Measurements from ENCODE around the gene GSTO2. TPM values are rescaled to one million over a fixed set of nuclear protein-coding genes. Genes with fewer than 3 reads are reported as not detected.

Gene GSTO2
- total and polyA plus RNA-seq, 2 donors = 3.4 to 6.5 TPM

DNA sequence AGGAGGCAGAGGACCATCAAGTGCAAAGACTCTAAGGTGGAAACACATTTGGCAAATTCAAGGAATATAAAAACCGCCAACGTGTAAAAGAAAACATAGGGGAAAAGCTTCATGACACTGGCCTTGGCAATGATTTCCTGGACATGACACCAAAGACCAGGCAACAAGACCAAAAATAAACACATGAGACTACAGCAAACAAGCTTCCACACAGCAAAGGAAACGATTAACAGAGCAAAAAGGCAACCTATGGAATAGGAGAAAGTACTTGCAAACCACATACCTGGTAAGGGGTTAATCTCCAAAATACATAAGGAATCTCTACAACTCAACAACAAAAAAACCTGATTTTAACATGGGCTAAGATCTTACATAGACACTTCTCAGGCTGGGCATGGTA lies 10.8 kb upstream of the GSTO2 start:
- Histone ChIP-seq H3K27ac (ENCODE audit: low read depth) (no peak overlapping the region), H3K4me1 (ENCODE audit: insufficient read depth) (peaks cover 2% of the 10 kb centered on the region), H3K4me3 (ENCODE audit: low read depth, low read length) (no peak overlapping the region), H3K36me3 (ENCODE audit: insufficient read depth) (no peaks in the 10 kb centered on the region)
- WGBS = 82% methylated on average over 3 of the region's 3 CpGs
- no peak for DNase-seq (ENCODE audit: extremely low spot score)

DNA sequence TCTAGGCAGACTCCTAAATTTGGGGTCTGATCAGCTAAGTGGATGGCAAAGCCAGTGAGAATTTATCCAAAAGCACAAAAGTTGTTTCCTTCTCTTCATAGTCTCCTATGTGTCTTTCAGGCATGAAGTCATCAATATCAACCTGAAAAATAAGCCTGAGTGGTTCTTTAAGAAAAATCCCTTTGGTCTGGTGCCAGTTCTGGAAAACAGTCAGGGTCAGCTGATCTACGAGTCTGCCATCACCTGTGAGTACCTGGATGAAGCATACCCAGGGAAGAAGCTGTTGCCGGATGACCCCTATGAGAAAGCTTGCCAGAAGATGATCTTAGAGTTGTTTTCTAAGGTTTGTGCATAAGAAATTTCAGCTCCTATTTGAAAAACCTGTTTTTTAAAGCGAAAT lies 9.5 kb upstream of the GSTO2 start:
- 88% methylated on average over 3 of the region's 3 CpGs for WGBS
- no peak for DNase-seq (ENCODE audit: extremely low spot score)
- H3K27ac ChIP-seq (ENCODE audit: low read depth) = peak overlapping the region; percentile 27
- no peaks in the 10 kb centered on the region for H3K36me3 ChIP-seq (ENCODE audit: insufficient read depth)
- H3K4me3 ChIP-seq (ENCODE audit: low read depth, low read length) = no peak overlapping the region
- peaks cover 2% of the 10 kb centered on the region for H3K4me1 ChIP-seq (ENCODE audit: insufficient read depth)

DNA sequence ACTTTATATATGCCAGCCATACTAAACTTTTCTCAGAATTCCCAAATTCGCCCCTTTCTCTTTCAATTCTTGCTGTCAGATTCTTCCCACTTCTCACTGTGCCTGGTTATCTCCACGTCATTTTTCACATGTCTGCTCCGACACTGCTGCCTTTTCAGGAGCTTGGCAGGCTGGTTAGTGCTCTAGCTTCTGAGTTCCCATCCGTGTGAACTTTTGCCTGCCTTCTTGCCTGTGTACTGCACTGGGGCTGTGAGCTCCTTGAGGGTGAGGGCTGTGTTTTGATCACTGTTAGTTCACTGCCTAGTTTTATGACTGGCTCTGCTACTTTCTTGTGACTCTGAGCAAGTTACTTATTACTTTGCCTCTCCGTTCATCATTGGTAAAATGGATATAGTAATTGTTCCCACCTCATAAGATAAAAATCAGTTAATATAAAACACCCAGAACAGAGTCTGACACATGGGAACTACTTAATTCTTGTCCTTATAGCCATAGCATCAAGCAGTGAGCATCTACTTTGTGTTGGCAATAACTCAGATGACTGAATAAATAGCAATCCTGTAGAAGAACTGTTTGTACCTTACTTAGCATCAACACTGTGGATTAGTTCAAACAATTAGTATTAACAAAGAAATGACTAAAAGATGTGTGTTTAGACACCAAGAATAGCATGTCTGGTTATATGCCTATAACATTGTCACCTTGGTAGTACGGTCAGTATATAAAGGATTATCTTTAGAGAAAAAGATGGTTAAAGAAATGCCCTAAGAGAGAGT lies 8.8 kb upstream of the GSTO2 start:
- Histone ChIP-seq H3K4me3 (ENCODE audit: low read depth, low read length) (no peak overlapping the region), H3K36me3 (ENCODE audit: insufficient read depth) (no peaks in the 10 kb centered on the region), H3K4me1 (ENCODE audit: insufficient read depth) (peaks cover 2% of the 10 kb centered on the region), H3K27ac (ENCODE audit: low read depth) (peak overlapping the region; percentile 0)
- no peak for DNase-seq (ENCODE audit: extremely low spot score)
- 78% methylated on average over 6 of the region's 6 CpGs for WGBS

DNA sequence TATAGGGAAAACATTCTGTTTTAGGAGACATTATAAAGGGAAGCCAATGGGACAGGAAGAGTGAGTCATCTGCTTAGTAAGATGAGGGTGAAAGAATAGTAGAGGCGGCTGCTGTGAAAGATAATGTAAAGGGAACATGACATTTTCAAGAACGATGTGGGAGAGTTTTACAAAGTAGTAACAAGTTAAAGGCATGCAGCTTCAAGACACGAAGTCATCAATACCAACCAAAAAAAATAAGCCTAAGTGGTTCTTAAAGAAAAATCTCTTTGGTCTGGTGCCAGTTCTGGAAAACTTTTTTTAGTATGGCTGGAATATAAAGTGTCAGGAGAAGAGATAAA lies 8.2 kb upstream of the GSTO2 start:
- Histone ChIP-seq H3K27ac (ENCODE audit: low read depth) (no peak overlapping the region), H3K4me1 (ENCODE audit: insufficient read depth) (peaks cover 2% of the 10 kb centered on the region), H3K4me3 (ENCODE audit: low read depth, low read length) (no peak overlapping the region), H3K36me3 (ENCODE audit: insufficient read depth) (no peaks in the 10 kb centered on the region)
- no peak for DNase-seq (ENCODE audit: extremely low spot score)
- 37% methylated on average over 3 of the region's 3 CpGs for WGBS

DNA sequence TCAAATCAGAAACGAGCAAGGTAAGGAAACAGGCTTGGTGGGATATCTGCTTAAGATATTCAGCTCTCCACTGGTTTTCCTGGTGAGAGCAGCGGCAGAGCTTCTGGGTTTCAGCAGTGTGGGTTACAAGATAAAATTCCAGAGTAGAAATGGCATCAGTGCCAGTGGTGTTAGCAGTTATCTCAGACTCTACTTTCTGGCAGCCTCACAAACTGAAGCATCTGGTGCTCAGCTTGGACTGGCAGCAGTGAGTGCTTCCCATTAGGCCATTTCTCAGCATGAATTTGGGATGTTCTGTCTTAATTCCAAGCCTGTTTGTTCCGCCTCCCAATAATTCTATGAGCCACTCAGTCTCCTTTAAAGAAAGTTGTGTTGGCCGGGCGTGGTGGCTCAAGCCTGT lies 6.9 kb upstream of the GSTO2 start:
- WGBS = 88% methylated on average over 5 of the region's 5 CpGs
- Histone ChIP-seq H3K4me1 (ENCODE audit: insufficient read depth) (peaks cover 2% of the 10 kb centered on the region), H3K4me3 (ENCODE audit: low read depth, low read length) (no peak overlapping the region), H3K36me3 (ENCODE audit: insufficient read depth) (peaks cover 5% of the 10 kb centered on the region), H3K27ac (ENCODE audit: low read depth) (no peak overlapping the region)
- DNase-seq (ENCODE audit: extremely low spot score) = no peak

DNA sequence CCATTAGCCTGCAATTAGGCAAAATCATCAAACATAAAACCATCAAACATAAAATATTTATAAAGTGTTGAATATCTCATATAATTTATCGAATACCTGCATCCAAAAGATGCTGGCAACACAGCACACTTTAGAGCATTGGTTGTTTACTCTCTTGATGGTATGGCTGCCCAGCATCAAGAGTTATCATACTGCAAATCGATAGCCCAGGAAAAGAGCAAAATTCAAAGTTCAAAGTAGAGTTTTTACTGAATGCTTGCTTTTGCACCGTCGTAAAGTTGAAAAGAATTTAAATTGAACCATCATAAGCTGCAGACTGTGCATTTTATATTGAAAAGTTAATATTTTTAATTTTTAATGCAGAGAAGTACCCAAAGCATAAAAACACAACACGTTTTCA lies 4.2 kb upstream of the GSTO2 start:
- no peak overlapping the region for H3K27ac ChIP-seq (ENCODE audit: low read depth)
- no peak for DNase-seq (ENCODE audit: extremely low spot score)
- peaks cover 2% of the 10 kb centered on the region for H3K4me1 ChIP-seq (ENCODE audit: insufficient read depth)
- peaks cover 5% of the 10 kb centered on the region for H3K36me3 ChIP-seq (ENCODE audit: insufficient read depth)
- WGBS = 91% methylated on average over 5 of the region's 5 CpGs
- H3K4me3 ChIP-seq (ENCODE audit: low read depth, low read length) = no peak overlapping the region

DNA sequence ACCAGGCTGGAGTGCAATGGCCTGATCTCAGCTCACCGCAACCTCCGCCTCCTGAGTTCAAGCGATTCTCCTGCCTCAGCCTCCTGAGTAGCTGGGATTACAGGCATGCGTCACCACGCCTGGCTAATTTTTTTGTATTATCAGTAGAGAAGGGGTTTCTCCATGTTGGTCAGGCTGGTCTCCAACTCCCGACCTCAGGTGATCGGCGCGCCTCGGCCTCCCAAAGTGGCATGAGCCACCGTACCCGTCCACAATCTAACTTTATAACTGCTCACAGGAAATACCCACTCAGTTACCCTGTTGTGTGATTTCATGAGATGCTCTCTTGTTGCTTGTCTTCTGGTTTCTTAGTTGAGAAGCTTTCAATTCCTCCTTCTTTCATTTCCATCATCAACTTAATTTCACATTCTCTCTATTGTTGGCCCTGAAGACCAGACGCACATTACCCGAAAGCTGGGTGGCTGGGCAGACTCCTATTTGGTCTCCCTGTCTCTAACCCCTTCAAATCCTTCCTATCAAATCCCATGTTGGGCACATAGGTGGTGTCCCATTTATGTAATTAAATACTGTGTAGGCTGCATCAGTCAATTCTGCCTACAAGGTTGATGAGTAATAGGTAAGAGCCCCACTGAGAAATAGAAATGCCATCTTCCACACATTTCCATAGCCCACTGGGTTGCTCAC lies 1.1 kb upstream of the GSTO2 start:
- 95% methylated on average over 14 of the region's 14 CpGs for WGBS
- Histone ChIP-seq H3K36me3 (ENCODE audit: insufficient read depth) (peaks cover 5% of the 10 kb centered on the region), H3K27ac (ENCODE audit: low read depth) (no peak overlapping the region), H3K4me3 (ENCODE audit: low read depth, low read length) (peak overlapping the region; percentile 85), H3K4me1 (ENCODE audit: insufficient read depth) (no peaks in the 10 kb centered on the region)
- DNase-seq (ENCODE audit: extremely low spot score) = no peak

DNA sequence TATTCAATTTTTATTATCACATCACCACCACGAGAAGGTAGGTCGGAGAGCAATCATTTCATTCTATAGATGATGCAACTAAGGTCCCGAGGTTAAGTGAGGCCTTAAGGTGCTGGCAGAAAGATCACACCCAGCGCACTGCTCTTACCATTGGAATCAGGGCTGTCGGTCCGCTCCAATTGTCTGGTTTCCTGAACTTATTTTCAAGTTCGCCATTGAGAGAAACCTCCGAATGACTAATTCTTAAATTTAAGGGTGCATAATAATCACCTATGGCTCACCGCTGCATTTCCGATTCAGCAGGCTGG lies 625 bp upstream of the GSTO2 start:
- Histone ChIP-seq H3K4me3 (ENCODE audit: low read depth, low read length) (peak overlapping the region; percentile 85), H3K36me3 (ENCODE audit: insufficient read depth) (peaks cover 5% of the 10 kb centered on the region), H3K27ac (ENCODE audit: low read depth) (peak overlapping the region; percentile 64), H3K4me1 (ENCODE audit: insufficient read depth) (no peaks in the 10 kb centered on the region)
- 6% methylated on average over 10 of the region's 10 CpGs for WGBS
- no peak for DNase-seq (ENCODE audit: extremely low spot score)

DNA sequence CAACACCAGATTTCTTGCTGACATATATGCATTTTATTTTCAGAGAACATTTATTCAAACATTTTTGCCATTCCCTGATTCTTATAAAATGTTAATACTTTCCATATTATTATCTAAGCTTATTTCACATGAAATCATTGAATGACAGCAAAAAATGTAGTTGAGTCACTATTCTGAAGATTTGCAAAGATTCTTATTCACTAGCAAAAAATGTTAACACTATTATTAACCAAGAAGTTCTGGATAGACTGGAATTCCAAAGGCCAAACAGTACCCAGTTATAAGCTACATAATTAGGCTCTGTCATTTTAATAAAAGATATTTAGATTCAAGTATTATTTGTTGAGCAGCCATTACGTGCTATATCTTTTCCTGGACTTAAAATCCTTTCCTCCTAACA lies 4.3 kb downstream of the GSTO2 start:
- 76% methylated on average over 1 of the region's 1 CpG for WGBS
- H3K4me1 ChIP-seq (ENCODE audit: insufficient read depth) = no peaks in the 10 kb centered on the region
- no peak for DNase-seq (ENCODE audit: extremely low spot score)
- no peak overlapping the region for H3K27ac ChIP-seq (ENCODE audit: low read depth)
- no peak overlapping the region for H3K4me3 ChIP-seq (ENCODE audit: low read depth, low read length)
- no peaks in the 10 kb centered on the region for H3K36me3 ChIP-seq (ENCODE audit: insufficient read depth)

DNA sequence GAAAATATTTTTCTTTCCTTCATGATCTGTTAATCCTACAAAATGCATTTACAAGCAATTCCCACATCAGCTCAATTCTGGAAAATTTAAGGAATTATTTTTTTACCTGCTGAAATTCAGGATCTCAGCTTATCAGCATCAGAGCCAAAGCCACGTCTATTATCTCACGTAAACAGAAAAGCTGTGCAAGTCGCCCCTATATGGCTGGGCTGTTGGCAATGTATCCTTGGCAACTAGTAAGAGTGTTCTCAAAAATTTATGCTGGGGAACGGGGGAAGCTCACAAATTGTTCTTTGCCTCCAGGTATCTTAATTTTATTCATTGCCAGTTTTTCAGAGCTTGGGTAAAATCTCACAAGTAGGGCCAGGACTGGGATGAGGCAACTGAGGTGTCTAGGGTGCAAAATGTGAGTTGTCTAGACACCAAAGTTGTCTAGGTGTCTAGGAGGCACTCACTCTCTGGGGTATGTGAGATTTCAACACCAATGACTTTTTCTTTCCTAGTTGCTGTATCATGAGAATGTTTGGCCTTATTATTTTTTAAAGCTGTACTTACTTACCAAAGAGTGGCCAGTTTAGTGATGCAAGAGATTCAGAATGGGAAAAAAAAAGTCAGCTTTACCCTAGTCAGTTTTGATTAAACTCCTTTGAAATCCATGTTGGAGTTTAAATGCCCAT lies 5.1 kb downstream of the GSTO2 start:
- no peak for DNase-seq (ENCODE audit: extremely low spot score)
- no peak overlapping the region for H3K27ac ChIP-seq (ENCODE audit: low read depth)
- WGBS = 66% methylated on average over 4 of the region's 4 CpGs
- no peak overlapping the region for H3K4me3 ChIP-seq (ENCODE audit: low read depth, low read length)
- no peaks in the 10 kb centered on the region for H3K36me3 ChIP-seq (ENCODE audit: insufficient read depth)
- H3K4me1 ChIP-seq (ENCODE audit: insufficient read depth) = no peaks in the 10 kb centered on the region

DNA sequence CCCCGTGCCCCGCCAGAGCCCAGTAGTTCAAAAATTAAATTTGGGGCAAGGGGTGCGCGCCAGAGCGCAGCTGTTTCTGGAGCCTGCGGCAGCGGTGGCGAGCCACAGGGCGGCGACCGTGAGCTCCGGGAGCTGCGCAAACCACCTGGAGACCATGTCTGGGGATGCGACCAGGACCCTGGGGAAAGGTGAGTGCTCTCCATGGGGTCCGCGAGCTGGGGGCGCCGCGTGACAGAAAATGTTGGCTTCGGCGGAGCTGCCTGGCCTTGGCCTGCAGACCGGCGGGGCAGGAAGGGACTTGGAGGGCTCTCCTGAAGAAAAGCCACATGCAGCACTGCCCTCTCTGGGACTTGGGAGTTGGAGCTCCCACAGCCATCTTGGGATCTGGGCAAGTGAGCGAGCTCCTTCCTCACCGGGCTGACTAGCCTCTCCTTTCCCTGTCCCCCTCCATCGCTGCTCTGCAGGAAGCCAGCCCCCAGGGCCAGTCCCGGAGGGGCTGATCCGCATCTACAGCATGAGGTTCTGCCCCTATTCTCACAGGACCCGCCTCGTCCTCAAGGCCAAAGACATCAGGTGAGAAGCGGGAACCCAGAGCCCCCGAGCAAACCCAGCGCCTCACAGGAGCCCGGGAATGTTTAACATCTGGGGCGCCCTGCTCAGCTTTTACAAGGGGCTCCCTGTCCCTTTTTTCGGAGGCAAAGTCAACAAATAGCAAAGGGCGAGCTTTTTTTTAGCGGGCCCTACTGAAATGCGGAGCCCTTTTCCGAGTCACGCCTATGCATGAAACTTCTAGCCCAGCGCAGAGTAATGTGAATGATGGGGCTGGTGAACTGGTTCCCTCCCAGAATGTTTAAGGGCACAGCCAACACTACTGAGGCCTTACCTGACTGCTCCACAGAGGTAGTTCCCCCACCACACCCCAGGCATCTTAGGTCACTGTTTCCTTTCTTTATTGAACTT lies 6.1 kb downstream of the GSTO2 start:
- DNase-seq (ENCODE audit: extremely low spot score) = no peak
- Histone ChIP-seq H3K36me3 (ENCODE audit: insufficient read depth) (no peaks in the 10 kb centered on the region), H3K27ac (ENCODE audit: low read depth) (no peak overlapping the region), H3K4me1 (ENCODE audit: insufficient read depth) (no peaks in the 10 kb centered on the region), H3K4me3 (ENCODE audit: low read depth, low read length) (peak overlapping the region; percentile 30)
- WGBS = 15% methylated on average over 42 of the region's 42 CpGs

DNA sequence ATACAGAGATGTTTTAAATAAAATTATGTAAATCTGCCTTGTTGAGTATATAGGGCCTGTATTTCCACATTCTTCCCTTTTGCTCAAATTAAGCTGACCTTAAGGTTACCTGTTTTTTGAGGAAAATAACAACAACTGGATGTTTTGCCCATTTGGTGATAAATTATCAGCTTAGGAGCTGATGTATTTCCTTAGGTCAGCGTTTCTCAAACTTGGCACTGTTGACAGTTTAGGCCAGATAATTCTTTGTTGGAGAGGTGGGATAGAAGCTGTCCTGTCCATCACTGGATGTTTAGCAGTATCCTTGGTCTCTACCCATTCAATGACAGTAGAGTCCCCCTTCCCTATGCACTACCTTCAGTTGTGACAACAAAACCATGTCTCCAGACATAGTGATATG lies 7.2 kb downstream of the GSTO2 start:
- Histone ChIP-seq H3K36me3 (ENCODE audit: insufficient read depth) (no peaks in the 10 kb centered on the region), H3K4me3 (ENCODE audit: low read depth, low read length) (no peak overlapping the region), H3K27ac (ENCODE audit: low read depth) (no peak overlapping the region), H3K4me1 (ENCODE audit: insufficient read depth) (no peaks in the 10 kb centered on the region)
- 65% methylated on average over 1 of the region's 1 CpG for WGBS
- DNase-seq (ENCODE audit: extremely low spot score) = no peak

DNA sequence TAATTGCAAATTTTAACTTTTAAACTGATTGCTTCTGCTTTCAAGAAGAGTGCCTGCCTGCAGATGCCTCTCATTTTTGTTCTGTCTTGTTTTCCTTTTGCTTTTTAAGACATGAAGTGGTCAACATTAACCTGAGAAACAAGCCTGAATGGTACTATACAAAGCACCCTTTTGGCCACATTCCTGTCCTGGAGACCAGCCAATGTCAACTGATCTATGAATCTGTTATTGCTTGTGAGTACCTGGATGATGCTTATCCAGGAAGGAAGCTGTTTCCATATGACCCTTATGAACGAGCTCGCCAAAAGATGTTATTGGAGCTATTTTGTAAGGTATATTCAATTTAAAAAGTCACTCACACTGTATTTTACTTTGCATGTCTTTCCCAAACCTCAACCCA lies 8.8 kb downstream of the GSTO2 start:
- H3K36me3 ChIP-seq (ENCODE audit: insufficient read depth) = no peaks in the 10 kb centered on the region
- H3K27ac ChIP-seq (ENCODE audit: low read depth) = no peak overlapping the region
- WGBS = 85% methylated on average over 2 of the region's 2 CpGs
- H3K4me1 ChIP-seq (ENCODE audit: insufficient read depth) = no peaks in the 10 kb centered on the region
- DNase-seq (ENCODE audit: extremely low spot score) = no peak
- H3K4me3 ChIP-seq (ENCODE audit: low read depth, low read length) = no peak overlapping the region
